ENCODE measurements around the gene CACNA2D1.
A peak's percentile ranks its signal among the peaks of the same experiment; 100 is the strongest.

The CACNA2D1 gene

GRCh38 chr7:82249979-82250378, 193.6 kb downstream of the CACNA2D1 start:
- no peak overlapping the region for H3K4me3 ChIP-seq (ENCODE audit: control insufficient read depth, low read depth, low read length)
- TF ChIP-seq CTCF (IDR thresholded peaks at IDR 0.05; ENCODE audit: control insufficient read depth, insufficient read depth, low read depth, low read length, missing control alignments) = no peak
- no peak for DNase-seq (ENCODE audit: low read depth)

GRCh38 chr7:82247814-82248433, 195.7 kb downstream of the CACNA2D1 start:
- peak; percentile 59 for TF ChIP-seq CTCF (IDR thresholded peaks at IDR 0.05; ENCODE audit: control insufficient read depth, insufficient read depth, low read depth, low read length, missing control alignments)
- DNase-seq (ENCODE audit: low read depth) = no peak
- H3K4me3 ChIP-seq (ENCODE audit: control insufficient read depth, low read depth, low read length) = no peak overlapping the region

GRCh38 chr7:82244947-82245517, 198.5 kb downstream of the CACNA2D1 start:
- DNase-seq (ENCODE audit: low read depth) = no peak
- no peak overlapping the region for H3K4me3 ChIP-seq (ENCODE audit: control insufficient read depth, low read depth, low read length)
- no peak for TF ChIP-seq CTCF (IDR thresholded peaks at IDR 0.05; ENCODE audit: control insufficient read depth, insufficient read depth, low read depth, low read length, missing control alignments)

- DNase-seq (ENCODE audit: low read depth) = no peak
- no peak for TF ChIP-seq CTCF (IDR thresholded peaks at IDR 0.05; ENCODE audit: control insufficient read depth, insufficient read depth, low read depth, low read length, missing control alignments)
- H3K4me3 ChIP-seq (ENCODE audit: control insufficient read depth, low read depth, low read length) = no peak overlapping the region
Observed at GRCh38 chr7:82241356-82241755, 202.2 kb downstream of the CACNA2D1 start.

GRCh38 chr7:82235713-82236112, 207.9 kb downstream of the CACNA2D1 start:
- H3K4me3 ChIP-seq (ENCODE audit: control insufficient read depth, low read depth, low read length) = no peak overlapping the region
- DNase-seq (ENCODE audit: low read depth) = no peak
- no peak for TF ChIP-seq CTCF (IDR thresholded peaks at IDR 0.05; ENCODE audit: control insufficient read depth, insufficient read depth, low read depth, low read length, missing control alignments)

GRCh38 chr7:82234457-82235049, 209.0 kb downstream of the CACNA2D1 start:
- peak; percentile 11 for DNase-seq (ENCODE audit: low read depth)
- peak; percentile 45 for TF ChIP-seq CTCF (IDR thresholded peaks at IDR 0.05; ENCODE audit: control insufficient read depth, insufficient read depth, low read depth, low read length, missing control alignments)
- no peak overlapping the region for H3K4me3 ChIP-seq (ENCODE audit: control insufficient read depth, low read depth, low read length)
